ENCODE measurements around the gene OASL.

GRCh38 chr12:121065345-121065744, 26.3 kb upstream of the OASL start:
- TF ChIP-seq EZH2phosphoT487 (IDR thresholded peaks at IDR 0.05; ENCODE audit: insufficient read depth, low read depth) (no peak), EZH2 (IDR thresholded peaks at IDR 0.05; ENCODE audit: insufficient read depth, poor library complexity, severe bottlenecking) (no peak)

Data from GM23248 (cell line).